Measurements from ENCODE around the gene CLEC1A. TPM values are rescaled to one million over a fixed set of nuclear protein-coding genes. Genes with fewer than 3 reads are reported as not detected.
A peak's percentile ranks its signal among the peaks of the same experiment; 100 is the strongest.

CLEC1A gene
- total RNA-seq, 1 experiment from 2014 or later, result 0.06 TPM

- DNase-seq (ENCODE audit: low read depth), result no peak
Measured at GRCh38 chr12:10101648-10102220, 2.9 kb upstream of the CLEC1A start.

- DNase-seq (ENCODE audit: low read depth), result no peak
Measured at GRCh38 chr12:10101042-10101579, 2.3 kb upstream of the CLEC1A start.

GRCh38 chr12:10097521-10097920 is 1.3 kb downstream of the CLEC1A start:
- DNase-seq (ENCODE audit: low read depth), result no peak

- no peak for DNase-seq (ENCODE audit: low read depth)
Measured at GRCh38 chr12:10095971-10096370, 2.8 kb downstream of the CLEC1A start.

GRCh38 chr12:10094646-10095395 is 4.0 kb downstream of the CLEC1A start:
- no peak for DNase-seq (ENCODE audit: low read depth)

- no peak for DNase-seq (ENCODE audit: low read depth)
Measured at GRCh38 chr12:10088955-10089900, 9.6 kb downstream of the CLEC1A start.

GRCh38 chr12:10088031-10088430 is 10.8 kb downstream of the CLEC1A start:
- DNase-seq (ENCODE audit: low read depth), result no peak

GRCh38 chr12:10086387-10086786 is 12.4 kb downstream of the CLEC1A start:
- DNase-seq (ENCODE audit: low read depth), result no peak

- DNase-seq (ENCODE audit: low read depth), result no peak
Measured at GRCh38 chr12:10084733-10085132, 14.1 kb downstream of the CLEC1A start.

- no peak for DNase-seq (ENCODE audit: low read depth)
Measured at GRCh38 chr12:10082117-10082874, 16.5 kb downstream of the CLEC1A start.

- no peak for DNase-seq (ENCODE audit: low read depth)
Measured at GRCh38 chr12:10075451-10075850, 23.3 kb downstream of the CLEC1A start.

GRCh38 chr12:10073261-10073660 is 25.5 kb downstream of the CLEC1A start:
- DNase-seq (ENCODE audit: low read depth), result no peak

- DNase-seq (ENCODE audit: low read depth), result no peak
Measured at GRCh38 chr12:10072131-10072530, 26.7 kb downstream of the CLEC1A start.

- no peak for DNase-seq (ENCODE audit: low read depth)
Measured at GRCh38 chr12:10070380-10070779, 28.4 kb downstream of the CLEC1A start.

GRCh38 chr12:10069976-10070375 is 28.8 kb downstream of the CLEC1A start:
- no peak for DNase-seq (ENCODE audit: low read depth)

- peak; percentile 10 for DNase-seq (ENCODE audit: low read depth)
Measured at GRCh38 chr12:10069099-10069498, 29.7 kb downstream of the CLEC1A start.

GRCh38 chr12:10068644-10069043 is 30.1 kb downstream of the CLEC1A start:
- no peak for DNase-seq (ENCODE audit: low read depth)

- DNase-seq (ENCODE audit: low read depth), result no peak
Measured at GRCh38 chr12:10067942-10068341, 30.8 kb downstream of the CLEC1A start.

- no peak for DNase-seq (ENCODE audit: low read depth)
Measured at GRCh38 chr12:10067264-10067663, 31.5 kb downstream of the CLEC1A start.

GRCh38 chr12:10065241-10065640 is 33.5 kb downstream of the CLEC1A start:
- DNase-seq (ENCODE audit: low read depth), result no peak

- no peak for DNase-seq (ENCODE audit: low read depth)
Measured at GRCh38 chr12:10058387-10058786, 40.4 kb downstream of the CLEC1A start.
